OCI-LY1 (cell line): ENCODE measurements around the gene SLFN5.

Experiments
- H2AFZ ChIP-seq: fragments of 200-600 bp; sonication (generic), shearing (Covaris generic); 2 replicates; pipeline ENCODE4 v1.6.0; 2014; ENCODE audit warnings: antibody characterized with exemption, mild to moderate bottlenecking, low read length
- H3F3A ChIP-seq: fragments of 200-600 bp; sonication (generic), shearing (Covaris generic); 2 replicates; pipeline ENCODE4 v1.6.0; 2014; ENCODE audit warnings: mild to moderate bottlenecking, antibody characterized with exemption, low read length, moderate library complexity; ENCODE audit not compliant: insufficient read depth
- H3K27ac ChIP-seq: fragments of 200-600 bp; sonication (generic); 2 replicates; pipeline ENCODE4 v1.5.1; 2014; ENCODE audit warnings: low read length, mixed run types, mild to moderate bottlenecking, low read depth; ENCODE audit not compliant: poor library complexity, severe bottlenecking
- H3K27me3 ChIP-seq: fragments of 200-600 bp; sonication (generic); 2 replicates; pipeline ENCODE4 v1.6.0; 2014; ENCODE audit warnings: antibody characterized with exemption, mild to moderate bottlenecking, low read length, moderate library complexity; ENCODE audit not compliant: insufficient read depth
- H3K36me3 ChIP-seq: fragments of 200-600 bp; sonication (generic); 2 replicates; pipeline ENCODE4 v1.6.1; 2014; ENCODE audit warnings: mild to moderate bottlenecking, antibody characterized with exemption, low read length, moderate library complexity, mixed read lengths; ENCODE audit not compliant: insufficient read depth
- H3K4me1 ChIP-seq: fragments of 200-600 bp; sonication (generic); 2 replicates; pipeline ENCODE4 v1.5.1; 2014; ENCODE audit warnings: mild to moderate bottlenecking, low read length, moderate library complexity; ENCODE audit not compliant: insufficient read depth, severe bottlenecking
- H3K4me2 ChIP-seq: fragments of 200-600 bp; sonication (generic), shearing (Covaris generic); 2 replicates; pipeline ENCODE4 v1.6.1; 2014; ENCODE audit warnings: low read length
- H3K4me3 ChIP-seq: fragments of 200-600 bp; sonication (generic); 2 replicates; pipeline ENCODE4 v1.5.1; 2014; ENCODE audit warnings: low read length, low read depth, mild to moderate bottlenecking, mixed read lengths; ENCODE audit not compliant: poor library complexity, severe bottlenecking
- H3K79me2 ChIP-seq: fragments of 200-600 bp; shearing (Covaris generic); 2 replicates; pipeline ENCODE4 v1.6.1; 2016; ENCODE audit warnings: mixed run types, low read length, mixed read lengths; ENCODE audit not compliant: insufficient read depth
- H3K9ac ChIP-seq: fragments of 200-600 bp; sonication (generic), shearing (Covaris generic); 2 replicates; pipeline ENCODE4 v1.6.1; 2014; ENCODE audit warnings: mild to moderate bottlenecking, low read length, mixed read lengths
- H3K9me2 ChIP-seq: fragments of 200-600 bp; sonication (generic), shearing (Covaris generic); 2 replicates; pipeline ENCODE4 v1.6.1; 2014; ENCODE audit warnings: low read depth, mild to moderate bottlenecking, low read length, mixed read lengths
- H3K9me3 ChIP-seq: fragments of 200-600 bp; shearing (Covaris generic); 2 replicates; pipeline ENCODE4 v1.6.1; 2014; ENCODE audit warnings: low read length, mixed read lengths
- H4K20me1 ChIP-seq: fragments of 200-600 bp; sonication (generic), shearing (Covaris generic); 2 replicates; pipeline ENCODE4 v1.6.0; 2016; ENCODE audit warnings: mild to moderate bottlenecking, low read length; ENCODE audit not compliant: insufficient read depth
- CTCF ChIP-seq: fragments of 200-600 bp; sonication (generic), shearing (Covaris generic); IDR thresholded peaks from 2 replicates; pipeline ENCODE4 v1.5.1; 2017; ENCODE audit warnings: mild to moderate bottlenecking, antibody characterized with exemption, low read length, moderate library complexity, mixed read lengths
- EZH2 ChIP-seq: fragments of 200-600 bp; sonication (generic), shearing (Covaris generic); IDR thresholded peaks from 2 replicates; pipeline ENCODE4 v1.8.0; 2017; ENCODE audit warnings: borderline replicate concordance, mixed run types, mild to moderate bottlenecking, antibody characterized with exemption, low read length, moderate library complexity, mixed read lengths

The SLFN5 gene

DNA sequence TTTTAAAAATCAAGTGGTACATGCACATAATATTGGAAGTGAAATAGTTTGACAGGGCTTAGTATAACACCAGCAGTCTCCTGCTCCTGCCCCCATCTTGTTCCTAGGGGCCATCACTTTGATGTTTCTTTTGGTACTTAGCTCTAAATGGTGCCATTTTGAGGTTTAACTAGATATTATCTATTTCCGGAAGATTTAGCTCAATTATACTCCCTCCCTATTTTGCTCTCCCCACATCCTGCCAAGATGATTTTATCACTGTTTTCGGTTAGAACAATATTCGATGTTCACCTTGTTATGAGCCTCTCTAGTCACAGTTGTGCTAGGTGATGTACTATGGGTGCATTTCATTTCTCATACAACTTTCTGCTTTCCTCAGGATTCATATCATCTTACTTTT, 28.7 kb upstream of the SLFN5 start:
- no peaks in the 10 kb centered on the region for H3K79me2 ChIP-seq
- TF ChIP-seq EZH2 = no peak
- TF ChIP-seq CTCF = no peak
- no peak overlapping the region for H3K4me3 ChIP-seq
- H3K36me3 ChIP-seq = no peaks in the 10 kb centered on the region
- H3K4me1 ChIP-seq = no peaks in the 10 kb centered on the region
- no peaks in the 10 kb centered on the region for H3K9me3 ChIP-seq
- H4K20me1 ChIP-seq = no peaks in the 10 kb centered on the region
- H3K9me2 ChIP-seq = no peaks in the 10 kb centered on the region
- H3K9ac ChIP-seq = no peak overlapping the region
- no peak overlapping the region for H3K27ac ChIP-seq
- no peaks in the 10 kb centered on the region for H3F3A ChIP-seq
- no peak overlapping the region for H3K4me2 ChIP-seq
- H2AFZ ChIP-seq = no peak overlapping the region
- H3K27me3 ChIP-seq = no peaks in the 10 kb centered on the region

DNA sequence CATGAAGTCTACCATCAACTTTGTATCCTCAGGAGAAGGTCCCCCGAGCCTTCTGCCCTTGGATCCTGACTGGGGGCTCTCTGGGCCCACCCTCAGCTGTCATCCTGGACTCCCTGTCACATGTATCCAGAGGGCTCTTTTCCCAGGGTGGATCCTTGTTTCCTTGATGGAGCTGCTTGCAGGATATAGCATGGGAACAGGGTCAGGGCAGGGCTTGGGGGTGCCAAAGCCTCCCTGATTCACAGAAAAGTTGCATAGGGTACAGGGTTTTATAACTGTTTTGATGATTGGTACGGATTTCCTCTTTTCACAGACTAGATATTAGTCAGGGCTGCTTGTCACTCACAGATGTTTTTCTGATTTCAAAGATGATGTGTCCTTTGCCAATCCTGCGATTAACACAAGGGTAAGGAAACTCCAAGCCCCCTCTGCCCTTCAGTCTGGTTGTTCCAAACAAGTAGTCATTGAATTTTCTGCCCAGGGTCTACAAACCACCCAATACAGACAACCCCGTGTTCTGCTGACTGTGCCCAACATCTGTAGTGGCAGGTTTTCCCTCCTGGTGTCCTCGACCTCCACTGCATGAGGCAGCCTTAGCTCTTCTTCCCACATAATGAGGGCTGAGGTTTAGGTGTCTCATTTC, 28.1 kb upstream of the SLFN5 start:
- no peaks in the 10 kb centered on the region for H3F3A ChIP-seq
- no peak overlapping the region for H3K4me2 ChIP-seq
- H3K9me3 ChIP-seq = no peaks in the 10 kb centered on the region
- TF ChIP-seq CTCF (no peak), EZH2 (no peak)
- no peaks in the 10 kb centered on the region for H3K79me2 ChIP-seq
- no peaks in the 10 kb centered on the region for H3K9me2 ChIP-seq
- no peaks in the 10 kb centered on the region for H3K27me3 ChIP-seq
- H3K9ac ChIP-seq = no peak overlapping the region
- no peak overlapping the region for H3K4me3 ChIP-seq
- H4K20me1 ChIP-seq = no peaks in the 10 kb centered on the region
- no peaks in the 10 kb centered on the region for H3K36me3 ChIP-seq
- H2AFZ ChIP-seq = no peak overlapping the region
- no peak overlapping the region for H3K27ac ChIP-seq
- H3K4me1 ChIP-seq = no peaks in the 10 kb centered on the region

DNA sequence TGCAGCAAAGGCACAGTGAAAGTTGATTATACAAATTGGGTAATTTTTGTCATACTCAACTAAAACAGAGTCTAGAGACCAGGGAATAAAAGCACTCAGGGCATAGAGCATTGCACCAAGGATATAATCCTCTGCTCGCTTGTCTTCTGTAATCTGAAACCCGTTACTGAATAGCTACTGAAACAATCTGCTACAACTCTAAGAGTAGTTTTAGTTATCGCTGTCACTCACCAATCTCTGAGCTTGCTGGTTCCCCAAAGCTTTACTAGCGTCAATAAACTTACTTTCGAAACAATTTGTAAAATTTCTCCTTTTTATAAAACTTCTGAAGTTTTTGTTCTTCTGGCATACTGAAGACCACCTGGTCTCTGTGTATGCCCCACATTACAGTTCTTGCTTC, 25.8 kb upstream of the SLFN5 start:
- H3K4me3 ChIP-seq = no peak overlapping the region
- no peak overlapping the region for H3K4me2 ChIP-seq
- H3K4me1 ChIP-seq = no peaks in the 10 kb centered on the region
- TF ChIP-seq EZH2 (no peak), CTCF (no peak)
- H3K36me3 ChIP-seq = no peaks in the 10 kb centered on the region
- H4K20me1 ChIP-seq = no peaks in the 10 kb centered on the region
- H3F3A ChIP-seq = no peaks in the 10 kb centered on the region
- H3K27ac ChIP-seq = no peak overlapping the region
- H3K79me2 ChIP-seq = no peaks in the 10 kb centered on the region
- H3K9ac ChIP-seq = no peak overlapping the region
- no peak overlapping the region for H2AFZ ChIP-seq
- H3K27me3 ChIP-seq = no peaks in the 10 kb centered on the region
- no peaks in the 10 kb centered on the region for H3K9me3 ChIP-seq
- H3K9me2 ChIP-seq = no peaks in the 10 kb centered on the region
